Caco-2 (cell line): Measurements from ENCODE around the gene MEF2C. TPM values are rescaled to one million over a fixed set of nuclear protein-coding genes. Genes with fewer than 3 reads are reported as not detected.

ENCODE experiments used
- BruUV-seq: library from RNA; stranded (reverse); fragments of 400-500 nt; replicated peaks from 2 replicates; lab custom pipeline; 2021; lab: Mats Ljungman, UMichigan
- CTCF ChIA-PET: fragments of 300-600 bp; sonication (Branson Sonifier 250); formaldehyde crosslinking; loops from one replicate; lab custom pipeline; 2022; ENCODE audit warnings: antibody characterized with exemption; lab: Charles Lee
- POLR2A ChIA-PET: fragments of 300-600 bp; sonication (Branson Sonifier 250); formaldehyde crosslinking; loops from one replicate; lab custom pipeline; 2022; ENCODE audit warnings: antibody characterized with exemption; lab: Charles Lee
- DNase-seq, 2 experiments: peaks; one replicate each; pipeline versions ENCODE4 v3.0.0 to v3.0.0-alpha.2; 2020 to 2022
- H3K27me3 ChIP-seq: replicated peaks from 2 replicates; pipeline ENCODE4 v1.6.0; 2011; ENCODE audit warnings: low read length; ENCODE audit not compliant: control insufficient read depth, insufficient read depth
- H3K36me3 ChIP-seq: 2 replicates; pipeline ENCODE4 v1.5.1; 2011; ENCODE audit warnings: low read length; ENCODE audit not compliant: control insufficient read depth, insufficient read depth
- H3K4me1 ChIP-seq: fragments of 250-450 bp; sonication (Bioruptor Pico); 2 replicates; pipeline ENCODE4 v1.5.1; 2020; ENCODE audit warnings: mild to moderate bottlenecking
- H3K4me3 ChIP-seq: 2 replicates; pipeline ENCODE4 v1.5.1; 2011; ENCODE audit warnings: low read depth, mild to moderate bottlenecking, control low read depth, low read length
- H3K9me3 ChIP-seq: fragments of 250-450 bp; sonication (Bioruptor Pico); 2 replicates; pipeline ENCODE4 v1.5.1; 2020; ENCODE audit warnings: mild to moderate bottlenecking, moderate library complexity
- H3K27ac Mint-ChIP-seq: one replicate; pipeline ENCODE4 v1.8.0; 2022; ENCODE audit warnings: mixed read lengths; ENCODE audit not compliant: unreplicated experiment
- H3K27me3 Mint-ChIP-seq: one replicate; pipeline ENCODE4 v1.8.0; 2022; ENCODE audit warnings: mixed read lengths; ENCODE audit not compliant: insufficient read depth, unreplicated experiment
- H3K36me3 Mint-ChIP-seq: one replicate; pipeline ENCODE4 v1.8.0; 2022; ENCODE audit warnings: mild to moderate bottlenecking, mixed read lengths; ENCODE audit not compliant: insufficient read depth, unreplicated experiment
- H3K4me1 Mint-ChIP-seq: one replicate; pipeline ENCODE4 v1.8.0; 2022; ENCODE audit warnings: low read depth, mixed read lengths; ENCODE audit not compliant: unreplicated experiment
- H3K4me3 Mint-ChIP-seq: one replicate; pipeline ENCODE4 v1.8.0; 2022; ENCODE audit warnings: mild to moderate bottlenecking, moderate library complexity, mixed read lengths; ENCODE audit not compliant: unreplicated experiment
- H3K9me3 Mint-ChIP-seq: one replicate; pipeline ENCODE4 v1.8.0; 2022; ENCODE audit warnings: mixed read lengths; ENCODE audit not compliant: unreplicated experiment
- intact Hi-C: fragments of 100-400 bp; cut with micrococcal nuclease; formaldehyde crosslinking; loops from one replicate; pipeline ENCODE4 v1.10.0; 2022; ENCODE audit not compliant: unreplicated experiment
- total RNA-seq: library from RNA; stranded (reverse); gene quantifications from 2 replicates; pipeline ENCODE4 v1.2.3, GENCODE V29; 2022
- TF ChIP-seq, protein P1 (sequence below), 2 experiments: fragments of 200-600 bp in 1 of 2; IDR thresholded peaks; 1 replicate in 1 of 2; 2 replicates in 1 of 2; pipeline versions ENCODE4 v1.5.1 to v1.8.0; 2011 to 2022; ENCODE audit warnings: antibody characterized with exemption in 1 of 2, control low read depth in 1 of 2, inconsistent platforms in 1 of 2, low read depth in 1 of 2, low read length in 1 of 2, mild to moderate bottlenecking in 1 of 2, moderate library complexity in 1 of 2; ENCODE audit not compliant: insufficient read depth in 1 of 2, severe bottlenecking in 1 of 2, unreplicated experiment in 1 of 2

The MEF2C gene
- total RNA-seq, 1 experiment from 2014 or later = 1.5 TPM

DNA sequence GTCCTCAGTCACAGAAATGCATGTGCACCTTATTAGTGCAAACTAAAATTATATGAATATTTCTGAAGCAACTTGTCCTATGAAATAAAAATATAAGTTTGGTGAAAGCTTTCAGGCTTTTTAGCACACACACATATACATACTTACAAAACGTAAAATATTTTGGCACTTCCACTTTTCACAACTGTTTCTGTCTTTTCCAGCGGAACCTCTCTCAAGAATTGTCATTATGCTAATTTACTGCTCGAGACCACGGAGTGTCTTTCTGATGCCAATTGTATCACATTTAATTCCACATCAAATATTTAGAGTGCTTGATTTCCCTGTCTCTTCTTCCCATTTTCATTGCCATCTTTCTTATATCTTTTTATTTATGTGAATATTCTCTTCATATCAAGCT is 100.4 kb downstream of the MEF2C start:
- no peaks in the 10 kb centered on the region for H3K27me3 Mint-ChIP-seq
- H3K4me3 Mint-ChIP-seq = no peak overlapping the region
- CTCF ChIA-PET = no interaction called here
- H3K36me3 ChIP-seq = no peaks in the 10 kb centered on the region
- TF ChIP-seq, protein P1, sequence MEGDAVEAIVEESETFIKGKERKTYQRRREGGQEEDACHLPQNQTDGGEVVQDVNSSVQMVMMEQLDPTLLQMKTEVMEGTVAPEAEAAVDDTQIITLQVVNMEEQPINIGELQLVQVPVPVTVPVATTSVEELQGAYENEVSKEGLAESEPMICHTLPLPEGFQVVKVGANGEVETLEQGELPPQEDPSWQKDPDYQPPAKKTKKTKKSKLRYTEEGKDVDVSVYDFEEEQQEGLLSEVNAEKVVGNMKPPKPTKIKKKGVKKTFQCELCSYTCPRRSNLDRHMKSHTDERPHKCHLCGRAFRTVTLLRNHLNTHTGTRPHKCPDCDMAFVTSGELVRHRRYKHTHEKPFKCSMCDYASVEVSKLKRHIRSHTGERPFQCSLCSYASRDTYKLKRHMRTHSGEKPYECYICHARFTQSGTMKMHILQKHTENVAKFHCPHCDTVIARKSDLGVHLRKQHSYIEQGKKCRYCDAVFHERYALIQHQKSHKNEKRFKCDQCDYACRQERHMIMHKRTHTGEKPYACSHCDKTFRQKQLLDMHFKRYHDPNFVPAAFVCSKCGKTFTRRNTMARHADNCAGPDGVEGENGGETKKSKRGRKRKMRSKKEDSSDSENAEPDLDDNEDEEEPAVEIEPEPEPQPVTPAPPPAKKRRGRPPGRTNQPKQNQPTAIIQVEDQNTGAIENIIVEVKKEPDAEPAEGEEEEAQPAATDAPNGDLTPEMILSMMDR (IDR thresholded peaks at IDR 0.05; ENCODE audit: insufficient read depth in 1 of 2, low read depth in 1 of 2, low read length in 1 of 2, severe bottlenecking in 1 of 2, unreplicated experiment in 1 of 2) = no peak
- intact Hi-C loops = no loop called here
- POLR2A ChIA-PET = no interaction called here
- no peaks in the 10 kb centered on the region for H3K36me3 Mint-ChIP-seq
- no peak overlapping the region for H3K27ac Mint-ChIP-seq
- H3K9me3 Mint-ChIP-seq = no peaks in the 10 kb centered on the region
- H3K4me1 ChIP-seq = no peaks in the 10 kb centered on the region
- H3K9me3 ChIP-seq = no peaks in the 10 kb centered on the region
- no peaks in the 10 kb centered on the region for H3K4me1 Mint-ChIP-seq
- no peaks in the 10 kb centered on the region for H3K27me3 ChIP-seq
- H3K4me3 ChIP-seq = no peak overlapping the region
- BruUV-seq = no TSS peak
- no peak for DNase-seq

DNA sequence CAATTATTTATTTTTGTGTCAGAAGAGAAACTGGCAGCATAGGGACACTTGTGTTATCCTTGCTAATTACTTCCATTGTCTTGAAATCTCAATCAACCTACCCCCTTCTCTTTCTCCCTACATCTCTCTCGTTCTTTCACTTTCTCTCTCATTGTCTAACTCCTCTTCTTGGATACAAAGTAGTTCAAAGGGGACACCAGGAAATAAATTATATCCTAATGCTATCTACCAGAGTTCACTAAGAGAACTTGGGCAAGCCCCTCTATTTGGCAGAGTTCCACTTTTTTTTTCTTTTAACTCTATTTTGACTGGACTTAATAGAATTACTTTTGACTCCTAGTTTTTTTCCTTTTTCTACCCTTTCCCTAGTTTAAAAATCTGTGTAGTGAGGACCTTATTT is 102.2 kb downstream of the MEF2C start:
- Mint-ChIP-seq H3K4me1 (no peaks in the 10 kb centered on the region), H3K27ac (no peak overlapping the region), H3K4me3 (no peak overlapping the region), H3K36me3 (no peaks in the 10 kb centered on the region), H3K27me3 (no peaks in the 10 kb centered on the region), H3K9me3 (no peaks in the 10 kb centered on the region)
- no TSS peak for BruUV-seq
- ChIA-PET CTCF (no interaction called here), POLR2A (no interaction called here)
- TF ChIP-seq, protein P1 (IDR thresholded peaks at IDR 0.05; ENCODE audit: insufficient read depth in 1 of 2, low read depth in 1 of 2, low read length in 1 of 2, severe bottlenecking in 1 of 2, unreplicated experiment in 1 of 2) = no peak
- no peak overlapping the region for H3K4me3 ChIP-seq
- no peaks in the 10 kb centered on the region for H3K27me3 ChIP-seq
- no peak for DNase-seq
- H3K4me1 ChIP-seq = no peaks in the 10 kb centered on the region
- intact Hi-C loops = no loop called here
- H3K36me3 ChIP-seq = no peaks in the 10 kb centered on the region
- no peaks in the 10 kb centered on the region for H3K9me3 ChIP-seq

DNA sequence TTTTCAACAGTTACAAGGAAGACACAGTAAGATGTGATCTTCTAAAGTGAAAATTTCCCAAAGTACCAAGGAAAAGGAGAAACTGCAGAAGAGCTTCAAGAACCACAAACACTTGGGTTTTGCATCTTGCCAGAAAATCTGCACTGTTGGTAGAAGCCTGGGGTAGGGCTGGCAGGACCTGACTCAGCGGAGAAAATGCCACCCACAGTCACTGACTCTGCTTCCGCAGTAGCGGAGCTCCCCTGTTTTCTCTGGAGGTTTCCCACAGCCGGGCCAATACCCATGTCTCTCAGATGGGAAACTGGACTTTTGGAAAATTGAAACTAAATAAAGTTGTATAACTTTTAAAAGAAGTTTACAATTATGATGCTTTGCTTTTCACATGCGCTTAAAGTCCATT is 104.2 kb downstream of the MEF2C start:
- TF ChIP-seq, protein P1 (IDR thresholded peaks at IDR 0.05; ENCODE audit: insufficient read depth in 1 of 2, low read depth in 1 of 2, low read length in 1 of 2, severe bottlenecking in 1 of 2, unreplicated experiment in 1 of 2) = no peak
- Mint-ChIP-seq H3K9me3 (no peaks in the 10 kb centered on the region), H3K27me3 (no peaks in the 10 kb centered on the region), H3K27ac (no peak overlapping the region), H3K4me3 (no peak overlapping the region), H3K4me1 (no peaks in the 10 kb centered on the region), H3K36me3 (no peaks in the 10 kb centered on the region)
- no peak for DNase-seq
- Histone ChIP-seq H3K27me3 (no peaks in the 10 kb centered on the region), H3K9me3 (no peaks in the 10 kb centered on the region), H3K36me3 (no peaks in the 10 kb centered on the region), H3K4me1 (no peaks in the 10 kb centered on the region), H3K4me3 (no peak overlapping the region)
- intact Hi-C loops = no loop called here
- CTCF ChIA-PET = no interaction called here
- BruUV-seq = no TSS peak
- POLR2A ChIA-PET = no interaction called here
